Stimulated activated CD4-positive, alpha-beta T cell treated with anti-CD3 and anti-CD28 coated beads, Interleukin-4, amount 100 ng/mL, for 48 hours (primary cell): ENCODE measurements around the gene RAD1.

Experiments
- DNase-seq, 2 donors: peaks; one replicate each; pipeline ENCODE4 v3.0.0-alpha.2; 2020; ENCODE audit warnings: low read depth in 2 of 2

Gene RAD1

DNA sequence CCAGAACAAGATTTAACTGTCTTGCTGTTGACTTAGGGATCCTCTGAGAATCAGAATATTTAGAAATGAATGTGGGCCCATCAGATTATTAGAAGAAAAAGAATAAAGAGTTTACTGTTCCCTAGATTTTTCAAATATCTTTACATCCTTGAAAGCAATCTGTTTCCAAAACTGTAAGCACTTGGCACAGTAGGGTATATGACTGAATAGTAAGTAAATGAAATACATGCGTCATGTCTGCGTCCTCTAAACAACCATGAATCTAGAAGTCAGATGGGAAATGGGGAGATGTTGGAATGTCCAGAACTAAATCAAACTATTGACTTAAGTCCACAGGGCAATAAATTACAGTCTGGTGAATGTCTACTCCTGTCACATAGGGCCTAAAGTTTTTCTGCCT lies 50.2 kb downstream of the RAD1 start:
- no peak for DNase-seq

DNA sequence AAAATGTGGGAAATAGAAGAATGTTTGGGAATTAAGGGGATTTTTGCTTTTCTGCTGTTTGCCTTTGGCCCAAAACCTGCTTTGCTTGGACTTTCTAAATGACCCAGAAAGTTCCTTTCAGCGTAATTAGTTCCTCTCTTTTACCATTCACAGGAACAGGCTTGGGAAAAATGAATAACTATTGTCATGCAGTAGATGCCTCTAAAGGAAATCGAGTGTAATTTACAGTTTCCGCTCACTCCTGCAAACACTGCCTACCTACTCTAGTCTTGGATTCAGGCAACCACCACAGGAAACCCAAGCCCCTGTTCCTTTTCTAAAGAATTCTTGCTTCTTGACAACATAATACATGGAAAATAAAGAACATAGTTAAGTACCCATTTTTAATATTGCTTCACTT lies 51.4 kb downstream of the RAD1 start:
- DNase-seq = no peak

DNA sequence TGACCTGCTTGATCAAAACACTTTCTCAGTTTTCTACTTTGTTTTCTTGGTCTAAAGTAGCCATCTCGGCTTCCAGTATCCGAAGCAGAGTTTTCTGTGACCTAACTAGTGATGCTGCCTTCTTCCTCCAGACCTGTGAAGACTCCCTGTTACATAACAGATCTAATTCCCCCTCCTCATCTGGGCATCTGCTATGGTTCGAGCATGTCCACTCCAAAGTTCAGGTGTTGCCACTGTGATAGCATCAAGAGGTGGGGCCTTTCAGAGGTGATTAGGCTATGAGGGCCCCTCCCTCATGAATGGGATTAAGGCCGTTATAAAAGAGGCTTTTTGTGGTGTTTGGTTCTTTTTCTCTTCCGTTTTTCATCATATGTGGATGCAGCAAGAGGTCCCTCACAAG lies 56.1 kb downstream of the RAD1 start:
- DNase-seq = no peak

DNA sequence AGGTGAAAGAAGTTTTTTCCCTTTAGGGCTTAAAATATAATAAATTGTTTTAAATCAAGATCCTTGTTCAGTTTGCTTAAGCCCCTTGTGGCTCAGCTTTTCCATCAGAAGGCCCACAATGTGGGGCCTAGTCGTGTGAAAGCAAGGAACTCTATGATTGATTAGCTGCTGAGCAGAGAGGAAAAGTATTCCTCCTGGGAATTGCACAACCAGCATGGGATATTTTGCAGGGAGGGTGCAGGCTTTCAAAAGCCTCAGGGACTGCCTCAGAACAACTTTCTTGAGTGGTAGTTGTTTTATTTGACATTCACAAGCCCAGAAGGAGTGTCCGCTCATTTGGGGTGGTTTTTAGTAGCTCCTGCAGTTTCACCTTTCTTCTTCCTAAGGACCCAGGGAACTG lies 56.5 kb downstream of the RAD1 start:
- DNase-seq = no peak

DNA sequence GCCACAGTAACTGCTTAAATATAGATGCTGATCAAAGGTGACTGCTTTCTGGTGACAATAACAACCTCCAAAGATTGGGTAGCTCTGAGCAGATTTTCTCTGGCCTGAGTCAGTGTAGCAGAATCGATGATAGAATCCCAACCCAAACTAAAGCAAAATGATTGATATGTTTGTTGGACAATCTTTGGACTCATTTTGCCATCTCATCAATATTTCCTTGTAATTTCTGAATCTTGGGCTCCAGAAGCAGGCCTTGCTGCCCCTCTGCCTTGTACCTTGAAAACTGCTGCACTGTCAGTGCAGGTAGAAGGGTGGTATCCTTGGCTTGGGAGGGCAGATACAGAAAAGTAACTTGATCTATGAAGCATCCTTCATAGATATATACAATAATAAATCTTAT lies 57.4 kb downstream of the RAD1 start:
- no peak for DNase-seq

DNA sequence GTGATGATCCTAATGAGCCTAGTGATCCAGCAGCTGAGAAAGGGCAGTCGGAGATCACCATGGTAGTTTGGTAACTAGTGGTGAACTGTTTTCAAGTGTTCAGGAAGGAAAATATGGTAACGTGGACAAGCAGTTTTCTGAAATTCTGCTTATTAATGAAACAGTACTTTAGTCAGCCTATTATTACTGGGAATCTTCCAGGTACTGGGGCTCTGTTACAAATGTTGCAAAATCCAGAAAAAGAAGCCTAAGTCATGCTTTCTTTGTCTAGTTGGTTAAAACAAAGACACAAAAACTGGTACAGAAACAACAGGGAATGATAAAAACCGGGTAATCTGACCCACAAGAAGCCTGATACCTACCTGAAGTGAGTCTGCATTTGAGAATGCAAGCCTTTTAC lies 58.1 kb downstream of the RAD1 start:
- DNase-seq = no peak
